BLaER1 treated with 17β-estradiol and CSF1 and Interleukin-3, amounts not matched to agents 10 nM and 100 nM (cell line): Measurements from ENCODE around the gene ZNF493.

Experiments used
- H3K27ac ChIP-seq, 11 experiments: shearing (Covaris generic); formaldehyde crosslinking; 2 replicates each; pipeline ENCODE4 v1.8.1; 2022
- H3K27me3 ChIP-seq, 11 experiments: shearing (Covaris generic); formaldehyde crosslinking; 2 replicates each; pipeline ENCODE4 v1.8.1; 2022
- H3K36me3 ChIP-seq, 11 experiments: shearing (Covaris generic); formaldehyde crosslinking; 2 replicates each; pipeline ENCODE4 v1.8.1; 2022
- H3K4me1 ChIP-seq, 10 experiments: shearing (Covaris generic); formaldehyde crosslinking; 2 replicates each; pipeline ENCODE4 v1.8.1; 2022
- H3K4me2 ChIP-seq, 11 experiments: shearing (Covaris generic); formaldehyde crosslinking; 2 replicates each; pipeline ENCODE4 v1.8.1; 2022
- H3K4me3 ChIP-seq, 10 experiments: shearing (Covaris generic); formaldehyde crosslinking; 2 replicates each; pipeline ENCODE4 v1.8.1; 2022
- H3K9ac ChIP-seq, 11 experiments: shearing (Covaris generic); formaldehyde crosslinking; 2 replicates each; pipeline ENCODE4 v1.8.1; 2022
- H3K9me3 ChIP-seq, 11 experiments: shearing (Covaris generic); formaldehyde crosslinking; replicated peaks in 1 of 11; 2 replicates each; pipeline ENCODE4 v1.8.1; 2022
- H4K20me1 ChIP-seq, 11 experiments: shearing (Covaris generic); formaldehyde crosslinking; 2 replicates each; pipeline ENCODE4 v1.8.1; 2022
- Cebpa-rat ChIP-seq, 11 experiments: shearing (Covaris generic); IDR thresholded peaks; 2 replicates each; pipeline ENCODE4 v1.8.1; 2022

The ZNF493 gene

DNA sequence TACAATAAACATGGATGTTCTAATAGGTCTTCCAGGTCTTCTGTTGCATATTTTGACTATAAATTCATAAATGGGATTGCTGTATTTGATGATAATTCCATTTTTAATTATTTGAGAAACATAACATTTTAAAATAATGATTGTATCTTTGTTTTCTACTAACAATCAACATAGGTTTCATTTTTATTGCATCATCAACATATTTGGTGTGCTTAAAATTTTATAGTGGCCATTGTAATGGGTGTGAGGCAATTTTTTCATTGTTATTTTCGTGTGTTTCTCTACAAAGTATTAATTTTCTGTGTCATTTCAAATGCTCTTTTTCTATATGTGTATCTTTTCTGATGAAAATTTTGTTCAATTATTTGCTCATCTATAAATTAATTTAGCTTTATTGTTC is 13.2 kb downstream of the ZNF493 start:
- Histone ChIP-seq H3K9me3 (peaks cover 98 to 100% (median 100%) of the 10 kb centered on the region in 11 experiments), H3K27me3 (no peaks in the 10 kb centered on the region), H3K4me3 (no peak overlapping the region), H3K4me2 (no peak overlapping the region), H4K20me1 (no peaks in the 10 kb centered on the region), H3K4me1 (no peaks in the 10 kb centered on the region), H3K36me3 (peaks cover 96 to 100% (median 100%) of the 10 kb centered on the region in 11 experiments), H3K27ac (no peak overlapping the region), H3K9ac (no peak overlapping the region)
- no peak for TF ChIP-seq Cebpa-rat (IDR thresholded peaks at IDR 0.05)

DNA sequence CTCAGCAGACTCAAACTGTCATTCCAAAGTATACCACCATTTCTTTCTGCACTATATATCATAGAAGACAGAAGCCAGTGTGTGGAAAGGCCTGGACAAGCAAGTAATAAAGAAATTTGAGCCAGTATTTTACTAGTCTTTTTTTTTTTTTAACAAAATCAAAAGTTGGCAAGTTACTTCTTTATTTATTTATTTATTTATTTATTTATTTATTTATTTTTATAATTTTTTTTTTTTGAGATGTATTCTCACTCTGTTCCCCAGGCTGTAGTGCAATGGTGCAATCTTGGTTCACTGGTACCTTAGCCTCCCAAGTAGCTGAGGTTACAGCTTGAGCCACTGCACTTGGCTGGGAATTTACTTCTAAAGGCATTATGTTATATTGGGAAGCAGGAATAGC is 25.3 kb downstream of the ZNF493 start:
- H3K4me3 ChIP-seq, result peak overlapping the region in 8 of 10 experiments; percentile 16 to 50 (median 30); a peak in 8 of 20 replicates
- H3K9me3 ChIP-seq, result peaks cover 95 to 99% (median 98%) of the 10 kb centered on the region in 11 experiments
- no peaks in the 10 kb centered on the region for H3K4me1 ChIP-seq
- H3K36me3 ChIP-seq, result peaks cover 77 to 94% (median 84%) of the 10 kb centered on the region in 11 experiments
- H3K4me2 ChIP-seq, result no peak overlapping the region
- H3K27me3 ChIP-seq, result no peaks in the 10 kb centered on the region
- H3K9ac ChIP-seq, result no peak overlapping the region
- no peak for TF ChIP-seq Cebpa-rat (IDR thresholded peaks at IDR 0.05)
- no peaks in the 10 kb centered on the region for H4K20me1 ChIP-seq
- H3K27ac ChIP-seq, result no peak overlapping the region

GRCh38 chr19:21423057-21424041 is 26.4 kb downstream of the ZNF493 start:
- H3K4me2 ChIP-seq, result no peak overlapping the region
- H3K9ac ChIP-seq, result no peak overlapping the region
- H3K9me3 ChIP-seq, result peaks cover 95 to 99% (median 98%) of the 10 kb centered on the region in 11 experiments
- no peaks in the 10 kb centered on the region for H3K4me1 ChIP-seq
- peaks cover 70 to 92% (median 80%) of the 10 kb centered on the region in 11 experiments for H3K36me3 ChIP-seq
- TF ChIP-seq Cebpa-rat (IDR thresholded peaks at IDR 0.05), result no peak
- peak overlapping the region in 7 of 10 experiments; percentile 7 to 39 (median 22); a peak in 7 of 20 replicates for H3K4me3 ChIP-seq
- H4K20me1 ChIP-seq, result no peaks in the 10 kb centered on the region
- H3K27me3 ChIP-seq, result no peaks in the 10 kb centered on the region
- no peak overlapping the region for H3K27ac ChIP-seq

- H3K36me3 ChIP-seq, result peaks cover 7 to 34% (median 21%) of the 10 kb centered on the region in 11 experiments; a peak in 20 of 22 replicates
- H3K4me1 ChIP-seq, result no peaks in the 10 kb centered on the region
- H3K4me3 ChIP-seq, result no peak overlapping the region
- H3K27me3 ChIP-seq, result no peaks in the 10 kb centered on the region
- H3K9me3 ChIP-seq, result peaks cover 86 to 100% (median 96%) of the 10 kb centered on the region in 11 experiments
- no peak for TF ChIP-seq Cebpa-rat (IDR thresholded peaks at IDR 0.05)
- H4K20me1 ChIP-seq, result no peaks in the 10 kb centered on the region
- H3K27ac ChIP-seq, result no peak overlapping the region
- H3K9ac ChIP-seq, result no peak overlapping the region
- H3K4me2 ChIP-seq, result no peak overlapping the region
Observed at GRCh38 chr19:21430675-21431074, 33.7 kb downstream of the ZNF493 start.

DNA sequence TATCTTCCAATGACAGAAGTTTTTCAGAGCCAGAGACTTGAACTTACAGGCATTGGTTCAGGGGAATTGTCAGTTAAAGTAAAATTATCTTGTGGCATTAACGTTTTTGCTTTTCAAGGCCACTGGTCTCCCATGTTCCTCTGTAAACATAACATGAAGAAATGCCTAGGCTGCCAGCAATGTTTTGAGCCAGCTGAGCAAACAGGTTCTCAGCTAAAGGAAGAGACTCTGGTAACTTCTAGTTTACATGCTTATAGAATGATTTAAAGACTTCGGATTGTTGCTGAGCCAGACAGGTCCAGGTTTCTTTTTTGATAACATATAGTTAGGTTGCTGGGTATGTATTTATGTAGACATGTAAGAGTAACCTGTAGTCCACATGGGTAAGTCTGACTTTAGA is 35.7 kb downstream of the ZNF493 start:
- Histone ChIP-seq H3K9me3 (peaks cover 71 to 100% (median 96%) of the 10 kb centered on the region in 11 experiments), H3K4me1 (no peaks in the 10 kb centered on the region), H3K9ac (no peak overlapping the region), H3K27me3 (no peaks in the 10 kb centered on the region), H4K20me1 (no peaks in the 10 kb centered on the region), H3K4me3 (no peak overlapping the region), H3K27ac (no peak overlapping the region), H3K36me3 (peaks cover 6 to 31% (median 18%) of the 10 kb centered on the region in 11 experiments; a peak in 21 of 22 replicates), H3K4me2 (no peak overlapping the region)
- TF ChIP-seq Cebpa-rat (IDR thresholded peaks at IDR 0.05), result no peak

- no peak overlapping the region for H3K4me3 ChIP-seq
- no peak overlapping the region for H3K9ac ChIP-seq
- H4K20me1 ChIP-seq, result no peaks in the 10 kb centered on the region
- H3K9me3 ChIP-seq, result peaks cover 58 to 100% (median 83%) of the 10 kb centered on the region in 11 experiments
- H3K4me1 ChIP-seq, result no peaks in the 10 kb centered on the region
- H3K27ac ChIP-seq, result no peak overlapping the region
- H3K36me3 ChIP-seq, result peaks cover 0 to 19% (median 4%) of the 10 kb centered on the region in 11 experiments; a peak in 12 of 22 replicates
- no peak overlapping the region for H3K4me2 ChIP-seq
- TF ChIP-seq Cebpa-rat (IDR thresholded peaks at IDR 0.05), result no peak
- no peaks in the 10 kb centered on the region for H3K27me3 ChIP-seq
Observed at GRCh38 chr19:21434516-21434915, 37.6 kb downstream of the ZNF493 start.

DNA sequence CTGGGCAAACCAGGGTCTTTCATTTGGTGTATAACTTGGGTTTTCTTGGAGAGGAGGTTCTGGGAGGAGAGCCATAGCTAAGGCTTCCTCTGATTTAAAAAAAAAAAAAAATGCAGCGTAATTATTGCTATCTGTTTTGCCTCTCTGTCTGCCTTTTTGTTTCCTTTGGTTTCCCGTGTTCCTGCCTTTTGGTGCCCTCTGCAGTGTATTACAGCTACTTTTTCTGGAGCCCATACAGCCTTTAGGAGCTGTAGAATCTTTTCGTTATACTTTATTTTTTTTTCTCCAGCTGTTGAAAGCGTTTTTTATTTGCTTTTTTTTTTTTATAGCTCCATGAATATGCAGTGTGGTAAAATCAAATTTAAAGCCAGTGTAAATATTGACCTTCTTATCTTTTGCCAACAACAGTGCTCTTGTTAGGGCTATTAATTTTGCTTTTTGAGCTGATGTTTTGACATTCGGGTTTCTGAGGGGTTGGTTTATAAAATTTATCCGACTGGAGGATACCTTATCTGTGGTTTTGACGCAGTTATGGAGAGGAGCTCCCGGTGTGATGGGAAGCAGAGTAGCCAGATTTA is 38.1 kb downstream of the ZNF493 start:
- no peak overlapping the region for H3K4me3 ChIP-seq
- TF ChIP-seq Cebpa-rat (IDR thresholded peaks at IDR 0.05), result no peak
- peaks cover 54 to 100% (median 81%) of the 10 kb centered on the region in 11 experiments for H3K9me3 ChIP-seq
- H4K20me1 ChIP-seq, result no peaks in the 10 kb centered on the region
- peaks cover 0 to 24% (median 5%) of the 10 kb centered on the region in 11 experiments; a peak in 13 of 22 replicates for H3K36me3 ChIP-seq
- H3K4me2 ChIP-seq, result no peak overlapping the region
- H3K4me1 ChIP-seq, result no peaks in the 10 kb centered on the region
- H3K27me3 ChIP-seq, result no peaks in the 10 kb centered on the region
- no peak overlapping the region for H3K27ac ChIP-seq
- H3K9ac ChIP-seq, result no peak overlapping the region

DNA sequence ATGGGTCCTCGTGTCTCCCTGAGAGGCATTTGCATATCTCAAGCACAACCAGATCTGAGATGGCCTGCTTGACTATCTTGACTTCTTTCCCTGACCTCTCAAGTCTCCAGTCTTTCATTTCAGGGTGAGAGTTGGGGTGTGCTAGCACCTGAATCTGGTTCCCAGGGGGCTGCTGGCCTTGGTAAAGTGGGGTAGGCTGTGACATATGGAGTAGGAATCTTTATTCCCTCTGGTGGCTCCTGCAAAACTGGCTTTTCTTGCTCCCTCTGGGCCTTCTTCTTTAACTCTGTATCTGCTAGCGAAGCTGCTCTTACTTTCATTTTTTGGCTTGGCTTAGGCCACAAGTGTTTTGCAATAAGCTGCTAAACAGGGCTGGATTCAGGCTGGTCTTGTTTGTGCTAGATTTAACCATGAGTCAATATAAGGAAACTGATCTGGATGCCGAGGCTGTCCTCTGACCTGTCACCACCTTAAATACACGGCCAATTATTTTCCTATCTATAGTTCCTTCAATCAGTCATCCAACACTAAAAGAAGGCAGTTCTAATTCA is 42.3 kb downstream of the ZNF493 start:
- Histone ChIP-seq H3K4me3 (no peak overlapping the region), H3K27me3 (no peaks in the 10 kb centered on the region), H3K4me2 (no peak overlapping the region), H4K20me1 (no peaks in the 10 kb centered on the region), H3K9ac (no peak overlapping the region), H3K27ac (no peak overlapping the region), H3K4me1 (no peaks in the 10 kb centered on the region), H3K9me3 (peaks cover 33 to 95% (median 66%) of the 10 kb centered on the region in 11 experiments), H3K36me3 (peaks cover 0 to 37% (median 14%) of the 10 kb centered on the region in 11 experiments; a peak in 15 of 22 replicates)
- no peak for TF ChIP-seq Cebpa-rat (IDR thresholded peaks at IDR 0.05)

GRCh38 chr19:21440321-21440720 is 43.4 kb downstream of the ZNF493 start:
- no peak overlapping the region for H3K4me3 ChIP-seq
- no peaks in the 10 kb centered on the region for H3K4me1 ChIP-seq
- no peak overlapping the region for H3K9ac ChIP-seq
- H4K20me1 ChIP-seq, result no peaks in the 10 kb centered on the region
- no peak overlapping the region for H3K27ac ChIP-seq
- peaks cover 0 to 42% (median 18%) of the 10 kb centered on the region in 11 experiments; a peak in 18 of 22 replicates for H3K36me3 ChIP-seq
- TF ChIP-seq Cebpa-rat (IDR thresholded peaks at IDR 0.05), result no peak
- H3K9me3 ChIP-seq, result peaks cover 39 to 95% (median 64%) of the 10 kb centered on the region in 11 experiments
- H3K27me3 ChIP-seq, result no peaks in the 10 kb centered on the region
- H3K4me2 ChIP-seq, result no peak overlapping the region
